Fibroblast of lung (primary cell): ENCODE results near the gene DCAF15. TPM values are rescaled to one million over a fixed set of nuclear protein-coding genes. Genes with fewer than 3 reads are reported as not detected.

Experiments used
- DNase-seq, 2 donors: peaks; one replicate each; pipeline versions ENCODE4 v3.0.0 to v3.0.0-alpha.2; 2010; ENCODE audit warnings: low read depth in 2 of 2
- H2AFZ ChIP-seq: 2 replicates; pipeline ENCODE4 v1.5.1; 2012; ENCODE audit warnings: low read length, control low read depth, inconsistent platforms
- H3K27ac ChIP-seq: 2 replicates; pipeline ENCODE4 v1.5.1; 2011; ENCODE audit warnings: low read length, control low read depth; ENCODE audit not compliant: insufficient read depth
- H3K27me3 ChIP-seq: 2 replicates; pipeline ENCODE4 v1.5.1; 2011; ENCODE audit warnings: mild to moderate bottlenecking, low read length; ENCODE audit not compliant: control insufficient read depth, insufficient read depth
- H3K36me3 ChIP-seq: 2 replicates; pipeline ENCODE4 v1.5.1; 2011; ENCODE audit warnings: low read length; ENCODE audit not compliant: control insufficient read depth, insufficient read depth
- H3K4me1 ChIP-seq: 2 replicates; pipeline ENCODE4 v1.5.1; 2011; ENCODE audit warnings: low read length; ENCODE audit not compliant: control insufficient read depth, insufficient read depth; ENCODE audit errors: extremely low read depth
- H3K4me2 ChIP-seq: 2 replicates; pipeline ENCODE4 v1.5.1; 2011; ENCODE audit warnings: low read length, control low read depth; ENCODE audit not compliant: insufficient read depth; ENCODE audit errors: extremely low read depth
- H3K4me3 ChIP-seq, 4 experiments: fragments of 200-600 bp in 1 of 4; sonication (generic) in 1 of 4; replicated peaks in 1 of 4; 2 replicates each; pipeline ENCODE4 v1.5.1; 2011 to 2016; ENCODE audit warnings: low read length in 4 of 4, low read depth in 3 of 4, mild to moderate bottlenecking in 3 of 4, control low read depth in 2 of 4, inconsistent platforms in 1 of 4, mixed read lengths in 1 of 4; ENCODE audit not compliant: insufficient read depth in 1 of 4; ENCODE audit errors: control extremely low read depth in 1 of 4
- H3K79me2 ChIP-seq: 2 replicates; pipeline ENCODE4 v1.5.1; 2012; ENCODE audit warnings: mild to moderate bottlenecking, low read length, inconsistent platforms; ENCODE audit not compliant: control insufficient read depth, insufficient read depth
- H3K9ac ChIP-seq: 2 replicates; pipeline ENCODE4 v1.5.1; 2011; ENCODE audit warnings: mild to moderate bottlenecking, low read length, control low read depth; ENCODE audit not compliant: insufficient read depth
- H3K9me3 ChIP-seq: 2 replicates; pipeline ENCODE4 v1.5.1; 2012; ENCODE audit warnings: low read depth, low read length; ENCODE audit not compliant: control insufficient read depth, insufficient read depth
- H4K20me1 ChIP-seq: 2 replicates; pipeline ENCODE4 v1.5.1; 2011; ENCODE audit warnings: low read length; ENCODE audit not compliant: control insufficient read depth, insufficient read depth; ENCODE audit errors: extremely low read depth
- EZH2 ChIP-seq: IDR thresholded peaks from 2 replicates; pipeline ENCODE4 v1.5.1; 2012; ENCODE audit warnings: low read length, control low read depth, mild to moderate bottlenecking; ENCODE audit errors: missing control alignments
- polyA plus RNA-seq, 2 donors: library from polyadenylated mRNA; depleted of rRNA in 1 of 2; stranded (reverse) in 1 of 2; unstranded in 1 of 2; fragments of >200 nt; gene quantifications; 2 replicates each; pipeline ENCODE4 v1.2.1, GENCODE V29; 2011 to 2012; ENCODE audit warnings: missing spikeins in 1 of 2
- total RNA-seq: library from RNA; depleted of rRNA; stranded (reverse); fragments of >200 nt; gene quantifications from 2 replicates; pipeline ENCODE4 v1.2.1, GENCODE V29; 2014
- TF ChIP-seq, protein P1 (sequence below), 2 donors: IDR thresholded peaks in 1 of 2; conservative IDR thresholded peaks in 1 of 2; 1 replicate in 1 of 2; 2 replicates in 1 of 2; pipeline ENCODE4 v1.5.1; 2011 to 2012; ENCODE audit warnings: low read length in 2 of 2, control low read depth in 1 of 2, inconsistent platforms in 1 of 2, low read depth in 1 of 2, mild to moderate bottlenecking in 1 of 2

Gene DCAF15
- total and polyA plus RNA-seq, 2 donors (not counting 1 experiment from before 2014, with no cell fraction given): 6.3 to 9.5 TPM

DNA sequence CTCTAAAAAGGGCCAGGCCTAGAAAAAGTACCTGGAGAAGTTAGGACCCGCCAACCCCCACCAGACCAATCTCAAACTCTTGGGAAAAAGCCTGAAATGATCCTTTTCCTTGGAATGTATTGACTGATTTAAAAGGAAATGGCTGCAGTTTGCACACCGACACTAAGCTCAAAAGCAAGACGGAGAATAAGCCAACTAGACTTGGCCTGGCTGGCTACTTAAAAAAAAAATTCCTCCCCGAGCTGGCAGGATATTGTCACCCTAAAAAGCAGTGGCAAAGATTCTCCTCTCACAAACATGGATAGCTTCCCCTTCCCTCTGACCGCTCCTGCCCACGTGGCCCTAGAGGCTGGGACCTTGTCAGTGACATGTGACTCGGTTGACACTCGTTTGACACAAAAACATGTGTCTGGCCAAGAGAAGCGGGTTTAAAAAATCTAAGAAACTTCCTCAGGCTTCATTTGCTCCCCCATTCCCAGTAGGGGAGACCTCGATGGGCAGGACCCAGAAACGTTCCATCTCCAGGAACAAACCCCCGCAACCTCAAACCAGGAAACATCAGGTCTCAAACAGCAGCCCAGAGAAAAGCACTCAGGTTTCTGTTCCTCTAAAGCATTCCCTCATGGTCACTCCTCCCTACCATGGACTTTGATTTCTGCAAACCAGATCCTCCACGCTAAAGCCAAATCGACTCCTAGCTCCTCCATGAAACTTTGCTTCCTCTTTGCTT lies 52.5 kb downstream of the DCAF15 start:
- DNase-seq: no peak
- Histone ChIP-seq H3K36me3 (no peaks in the 10 kb centered on the region), H3K4me1 (peaks cover 15% of the 10 kb centered on the region), H3K79me2 (peaks cover 5% of the 10 kb centered on the region), H3K4me3 (peak overlapping the region in 3 of 4 experiments; percentile 11 to 73 (median 21)), H2AFZ (peak overlapping the region; percentile 43), H3K4me2 (peak overlapping the region; percentile 83), H3K9me3 (no peaks in the 10 kb centered on the region), H3K27me3 (no peaks in the 10 kb centered on the region), H3K27ac (peak overlapping the region; percentile 66), H4K20me1 (no peaks in the 10 kb centered on the region), H3K9ac (peak overlapping the region; percentile 20)
- no peak for TF ChIP-seq EZH2
- TF ChIP-seq, protein P1, sequence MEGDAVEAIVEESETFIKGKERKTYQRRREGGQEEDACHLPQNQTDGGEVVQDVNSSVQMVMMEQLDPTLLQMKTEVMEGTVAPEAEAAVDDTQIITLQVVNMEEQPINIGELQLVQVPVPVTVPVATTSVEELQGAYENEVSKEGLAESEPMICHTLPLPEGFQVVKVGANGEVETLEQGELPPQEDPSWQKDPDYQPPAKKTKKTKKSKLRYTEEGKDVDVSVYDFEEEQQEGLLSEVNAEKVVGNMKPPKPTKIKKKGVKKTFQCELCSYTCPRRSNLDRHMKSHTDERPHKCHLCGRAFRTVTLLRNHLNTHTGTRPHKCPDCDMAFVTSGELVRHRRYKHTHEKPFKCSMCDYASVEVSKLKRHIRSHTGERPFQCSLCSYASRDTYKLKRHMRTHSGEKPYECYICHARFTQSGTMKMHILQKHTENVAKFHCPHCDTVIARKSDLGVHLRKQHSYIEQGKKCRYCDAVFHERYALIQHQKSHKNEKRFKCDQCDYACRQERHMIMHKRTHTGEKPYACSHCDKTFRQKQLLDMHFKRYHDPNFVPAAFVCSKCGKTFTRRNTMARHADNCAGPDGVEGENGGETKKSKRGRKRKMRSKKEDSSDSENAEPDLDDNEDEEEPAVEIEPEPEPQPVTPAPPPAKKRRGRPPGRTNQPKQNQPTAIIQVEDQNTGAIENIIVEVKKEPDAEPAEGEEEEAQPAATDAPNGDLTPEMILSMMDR (conservative IDR thresholded peaks at IDR 0.05 in 1 of 2, IDR thresholded peaks at IDR 0.05 in 1 of 2; ENCODE audit: low read depth in 1 of 2, low read length in 2 of 2): no peak

GRCh38 chr19:14005349-14006084 lies 53.2 kb downstream of the DCAF15 start:
- H2AFZ ChIP-seq: peak overlapping the region; percentile 43
- H3K9me3 ChIP-seq: no peaks in the 10 kb centered on the region
- H3K9ac ChIP-seq: peak overlapping the region; percentile 82
- no peaks in the 10 kb centered on the region for H4K20me1 ChIP-seq
- no peaks in the 10 kb centered on the region for H3K27me3 ChIP-seq
- H3K36me3 ChIP-seq: no peaks in the 10 kb centered on the region
- DNase-seq: peak; percentile 78 to 84
- TF ChIP-seq, protein P1 (conservative IDR thresholded peaks at IDR 0.05 in 1 of 2, IDR thresholded peaks at IDR 0.05 in 1 of 2; ENCODE audit: low read depth in 1 of 2, low read length in 2 of 2): no peak
- TF ChIP-seq EZH2: no peak
- H3K4me1 ChIP-seq: peaks cover 15% of the 10 kb centered on the region
- H3K4me2 ChIP-seq: peak overlapping the region; percentile 83
- peak overlapping the region; percentile 98 for H3K27ac ChIP-seq
- peaks cover 5% of the 10 kb centered on the region for H3K79me2 ChIP-seq
- peak overlapping the region; percentile 16 to 73 (median 46) for H3K4me3 ChIP-seq

- Histone ChIP-seq H3K4me2 (peak within 1 kb of the TSS; percentile 83), H3K4me3 (peak within 1 kb of the TSS; percentile 60 to 81 (median 71)), H3K9ac (peak within 1 kb of the TSS; percentile 98), H2AFZ (peak within 1 kb of the TSS; percentile 59), H3K9me3 (no peaks in the 10 kb centered on the region), H3K79me2 (peaks cover 2% of the 10 kb centered on the region), H3K4me1 (peaks cover 15% of the 10 kb centered on the region), H4K20me1 (no peaks in the 10 kb centered on the region), H3K27ac (peak within 1 kb of the TSS; percentile 98), H3K27me3 (no peaks in the 10 kb centered on the region), H3K36me3 (no peaks in the 10 kb centered on the region)
- no peak for TF ChIP-seq EZH2
- TF ChIP-seq, protein P1 (conservative IDR thresholded peaks at IDR 0.05 in 1 of 2, IDR thresholded peaks at IDR 0.05 in 1 of 2; ENCODE audit: low read depth in 1 of 2, low read length in 2 of 2): no peak
- peak; percentile 100 for DNase-seq
These were observed 53.9 kb downstream of the DCAF15 start, which contains the start of gene RFX1 for GRCh38 chr19:14006085-14006765. RFX1 (minus strand) TSS chr19:14006320; CDS start chr19:13993843, 12,477 bp downstream.
